ENCODE results near the gene RHOXF2. TPM values are rescaled to one million over a fixed set of nuclear protein-coding genes. Genes with fewer than 3 reads are reported as not detected.
"Not testable (repeated sequence)": the region's sequence is repeated elsewhere in the genome, so short reads cannot be mapped to it uniquely, and the experiment has no call there.

RHOXF2 gene
- total RNA-seq, 1 donor from 2014 or later = not detected

- no peak overlapping the region for H3K4me3 Mint-ChIP-seq (ENCODE audit: low read depth)
- H3K27me3 Mint-ChIP-seq = no peaks in the 10 kb centered on the region
- H3K4me1 Mint-ChIP-seq (ENCODE audit: low read depth) = no peaks in the 10 kb centered on the region
- no peaks in the 10 kb centered on the region for H3K36me3 Mint-ChIP-seq (ENCODE audit: insufficient read depth)
- H3K27ac Mint-ChIP-seq = no peak overlapping the region
- peaks cover 21% of the 10 kb centered on the region for H3K9me3 Mint-ChIP-seq (ENCODE audit: low read depth)
- no peak for DNase-seq (ENCODE audit: low spot score, unreplicated experiment)
- TF ChIP-seq, protein P1, sequence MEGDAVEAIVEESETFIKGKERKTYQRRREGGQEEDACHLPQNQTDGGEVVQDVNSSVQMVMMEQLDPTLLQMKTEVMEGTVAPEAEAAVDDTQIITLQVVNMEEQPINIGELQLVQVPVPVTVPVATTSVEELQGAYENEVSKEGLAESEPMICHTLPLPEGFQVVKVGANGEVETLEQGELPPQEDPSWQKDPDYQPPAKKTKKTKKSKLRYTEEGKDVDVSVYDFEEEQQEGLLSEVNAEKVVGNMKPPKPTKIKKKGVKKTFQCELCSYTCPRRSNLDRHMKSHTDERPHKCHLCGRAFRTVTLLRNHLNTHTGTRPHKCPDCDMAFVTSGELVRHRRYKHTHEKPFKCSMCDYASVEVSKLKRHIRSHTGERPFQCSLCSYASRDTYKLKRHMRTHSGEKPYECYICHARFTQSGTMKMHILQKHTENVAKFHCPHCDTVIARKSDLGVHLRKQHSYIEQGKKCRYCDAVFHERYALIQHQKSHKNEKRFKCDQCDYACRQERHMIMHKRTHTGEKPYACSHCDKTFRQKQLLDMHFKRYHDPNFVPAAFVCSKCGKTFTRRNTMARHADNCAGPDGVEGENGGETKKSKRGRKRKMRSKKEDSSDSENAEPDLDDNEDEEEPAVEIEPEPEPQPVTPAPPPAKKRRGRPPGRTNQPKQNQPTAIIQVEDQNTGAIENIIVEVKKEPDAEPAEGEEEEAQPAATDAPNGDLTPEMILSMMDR (IDR thresholded peaks at IDR 0.05; ENCODE audit: unreplicated experiment) = no peak
Observed at GRCh38 chrX:120125444-120125843, 33.0 kb upstream of the RHOXF2 start.

- peaks cover 18% of the 10 kb centered on the region for H3K9me3 Mint-ChIP-seq (ENCODE audit: low read depth)
- H3K27ac Mint-ChIP-seq; H3K4me1 Mint-ChIP-seq (ENCODE audit: low read depth); H3K27me3 Mint-ChIP-seq; H3K4me3 Mint-ChIP-seq (ENCODE audit: low read depth); DNase-seq (ENCODE audit: low spot score, unreplicated experiment); H3K36me3 Mint-ChIP-seq (ENCODE audit: insufficient read depth): not testable (repeated sequence)
Observed at GRCh38 chrX:120128306-120128846, 30.0 kb upstream of the RHOXF2 start.

GRCh38 chrX:120136128-120136527, 22.3 kb upstream of the RHOXF2 start:
- H3K9me3 Mint-ChIP-seq (ENCODE audit: low read depth) = peaks cover 6% of the 10 kb centered on the region
- H3K36me3 Mint-ChIP-seq (ENCODE audit: insufficient read depth) = no peaks in the 10 kb centered on the region
- TF ChIP-seq, protein P1 (IDR thresholded peaks at IDR 0.05; ENCODE audit: unreplicated experiment) = no peak
- no peaks in the 10 kb centered on the region for H3K27me3 Mint-ChIP-seq
- peaks cover 3% of the 10 kb centered on the region for H3K4me1 Mint-ChIP-seq (ENCODE audit: low read depth)
- H3K4me3 Mint-ChIP-seq (ENCODE audit: low read depth) = no peak overlapping the region
- peak overlapping the region; percentile 18 for H3K27ac Mint-ChIP-seq
- DNase-seq (ENCODE audit: low spot score, unreplicated experiment) = no peak

- no peak overlapping the region for H3K4me3 Mint-ChIP-seq (ENCODE audit: low read depth)
- peaks cover 8% of the 10 kb centered on the region for H3K9me3 Mint-ChIP-seq (ENCODE audit: low read depth)
- H3K4me1 Mint-ChIP-seq (ENCODE audit: low read depth) = peaks cover 3% of the 10 kb centered on the region
- no peaks in the 10 kb centered on the region for H3K36me3 Mint-ChIP-seq (ENCODE audit: insufficient read depth)
- TF ChIP-seq, protein P1 (IDR thresholded peaks at IDR 0.05; ENCODE audit: unreplicated experiment) = no peak
- DNase-seq (ENCODE audit: low spot score, unreplicated experiment) = no peak
- peak overlapping the region; percentile 60 for H3K27ac Mint-ChIP-seq
- no peaks in the 10 kb centered on the region for H3K27me3 Mint-ChIP-seq
Observed at GRCh38 chrX:120136840-120137239, 21.6 kb upstream of the RHOXF2 start.

GRCh38 chrX:120137439-120137838, 21.0 kb upstream of the RHOXF2 start:
- TF ChIP-seq, protein P1 (IDR thresholded peaks at IDR 0.05; ENCODE audit: unreplicated experiment) = no peak
- Mint-ChIP-seq H3K27me3 (no peaks in the 10 kb centered on the region), H3K27ac (no peak overlapping the region), H3K4me3 (ENCODE audit: low read depth) (no peak overlapping the region), H3K9me3 (ENCODE audit: low read depth) (peaks cover 12% of the 10 kb centered on the region), H3K4me1 (ENCODE audit: low read depth) (peaks cover 3% of the 10 kb centered on the region), H3K36me3 (ENCODE audit: insufficient read depth) (peaks cover under 1% of the 10 kb centered on the region)
- DNase-seq (ENCODE audit: low spot score, unreplicated experiment) = no peak

DNA sequence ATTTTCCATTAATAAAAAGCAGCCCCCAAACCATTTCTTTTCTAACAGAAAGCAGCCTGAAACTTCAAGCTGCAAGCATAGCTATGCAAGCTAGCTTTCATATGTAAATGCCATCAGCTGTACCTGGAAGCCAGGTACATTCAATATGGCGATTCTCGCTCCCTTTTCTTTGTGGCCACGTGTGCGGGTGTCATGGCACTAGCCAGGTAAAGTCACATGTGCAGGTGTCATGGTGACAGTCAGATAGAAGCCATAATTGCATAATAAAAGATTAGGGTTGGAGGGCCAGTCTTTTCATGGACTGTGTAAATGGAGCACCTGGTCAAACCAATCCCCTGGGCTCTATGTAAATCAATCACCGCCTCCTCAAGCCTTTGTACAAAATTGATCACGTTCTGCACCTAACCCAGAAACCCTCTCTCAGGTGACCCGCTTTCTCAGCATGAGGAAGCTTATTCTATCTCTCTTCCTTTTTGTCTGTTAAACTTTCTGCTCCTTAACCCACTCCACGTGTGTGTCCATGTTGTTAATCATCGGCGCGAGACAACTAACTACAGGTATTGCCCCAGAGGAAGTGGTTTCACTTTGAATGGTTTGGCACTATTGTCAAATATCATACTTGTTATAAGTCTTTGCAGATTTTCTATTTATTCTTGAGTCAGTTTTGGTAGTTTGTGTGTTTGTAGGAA, 18.0 kb upstream of the RHOXF2 start:
- H3K27me3 Mint-ChIP-seq = no peaks in the 10 kb centered on the region
- H3K4me1 Mint-ChIP-seq (ENCODE audit: low read depth) = peaks cover 3% of the 10 kb centered on the region
- TF ChIP-seq, protein P1 (IDR thresholded peaks at IDR 0.05; ENCODE audit: unreplicated experiment) = no peak
- no peak overlapping the region for H3K4me3 Mint-ChIP-seq (ENCODE audit: low read depth)
- H3K36me3 Mint-ChIP-seq (ENCODE audit: insufficient read depth) = peaks cover 3% of the 10 kb centered on the region
- H3K9me3 Mint-ChIP-seq (ENCODE audit: low read depth) = peaks cover 31% of the 10 kb centered on the region
- H3K27ac Mint-ChIP-seq = no peak overlapping the region
- no peak for DNase-seq (ENCODE audit: low spot score, unreplicated experiment)
